ENCODE data around the gene EXOC6B.
"Not testable (repeated sequence)": the region's sequence is repeated elsewhere in the genome, so short reads cannot be mapped to it uniquely, and the experiment has no call there.

Gene EXOC6B

DNA sequence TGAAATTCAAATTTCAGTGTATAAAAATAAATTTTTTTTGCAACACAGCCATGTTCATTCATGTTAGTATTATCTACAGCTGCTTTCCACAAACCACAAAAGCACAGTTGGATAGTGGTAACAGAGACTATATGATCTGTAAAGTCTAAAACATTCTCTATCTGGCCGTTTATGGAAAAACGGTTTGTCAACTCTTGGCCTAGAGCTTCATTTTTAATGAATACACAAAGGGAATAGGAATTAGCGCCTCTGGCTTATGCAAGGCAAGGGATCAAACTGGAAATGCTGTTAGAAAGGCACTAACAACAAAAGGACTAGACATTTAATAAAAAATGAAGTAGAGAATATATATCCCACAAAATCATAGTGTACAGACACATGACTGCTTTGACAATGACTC is 211.9 kb downstream of the EXOC6B start:
- H3K4me1 ChIP-seq (ENCODE audit: control insufficient read depth, low read depth, low read length): peaks cover under 1% of the 10 kb centered on the region
- H3K9ac ChIP-seq (ENCODE audit: low read length): no peak overlapping the region
- no peak overlapping the region for H3K4me3 ChIP-seq (ENCODE audit: low read length)
- no peaks in the 10 kb centered on the region for H3K9me3 ChIP-seq (ENCODE audit: control insufficient read depth, low read depth, low read length)
- H3K27ac ChIP-seq (ENCODE audit: low read length): no peak overlapping the region
- no peaks in the 10 kb centered on the region for H3K36me3 ChIP-seq (ENCODE audit: control insufficient read depth, low read depth, low read length)
- H3K27me3 ChIP-seq (ENCODE audit: control insufficient read depth, insufficient read depth, low read length): no peaks in the 10 kb centered on the region

DNA sequence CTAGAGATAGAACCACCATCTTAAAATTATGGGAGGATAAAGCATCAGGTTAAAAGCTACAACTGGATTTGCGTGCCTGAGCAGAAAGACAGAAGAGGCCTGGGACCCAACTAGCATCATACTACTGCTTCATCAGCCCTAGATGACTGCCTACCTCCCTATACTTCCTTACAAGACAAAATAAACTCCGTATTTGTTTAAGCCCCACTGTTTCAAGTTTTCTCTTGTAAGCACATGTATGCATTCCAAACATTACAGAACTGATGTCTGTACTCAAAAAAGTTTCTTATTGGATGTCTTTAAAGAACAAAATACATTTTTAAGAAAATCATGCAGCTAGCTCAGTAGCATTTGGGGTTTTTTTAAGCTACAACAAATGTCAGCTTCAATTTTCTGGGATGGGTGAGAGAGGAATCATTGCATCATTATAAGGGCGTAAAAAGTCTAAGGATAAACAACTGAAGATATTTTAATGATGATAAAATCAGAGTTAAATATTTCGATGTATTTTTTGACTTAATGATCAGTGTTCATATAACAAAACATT is 213.1 kb downstream of the EXOC6B start:
- H3K27ac ChIP-seq (ENCODE audit: low read length): no peak overlapping the region
- H3K9me3 ChIP-seq (ENCODE audit: control insufficient read depth, low read depth, low read length): no peaks in the 10 kb centered on the region
- H3K4me1 ChIP-seq (ENCODE audit: control insufficient read depth, low read depth, low read length): no peaks in the 10 kb centered on the region

DNA sequence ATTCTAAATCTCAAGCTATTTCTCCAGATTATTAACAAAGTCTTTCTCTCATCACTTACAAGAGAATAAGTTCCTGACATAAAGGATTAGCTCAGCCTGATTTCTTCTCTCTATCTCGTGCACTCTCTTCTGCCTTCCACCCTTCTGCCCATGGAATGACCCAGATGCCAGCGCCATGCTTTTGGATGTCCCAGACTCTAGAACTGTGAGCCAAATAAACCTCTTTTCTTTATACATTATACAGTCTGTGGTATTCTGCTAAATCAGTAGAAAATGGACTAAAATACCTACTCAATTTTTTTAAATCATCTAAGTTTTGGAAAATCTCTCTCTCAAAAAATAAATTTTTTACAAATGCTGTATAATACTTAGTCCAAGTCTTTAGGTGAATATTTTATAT is 218.6 kb downstream of the EXOC6B start:
- H3K36me3 ChIP-seq (ENCODE audit: control insufficient read depth, low read depth, low read length): no peaks in the 10 kb centered on the region
- no peak overlapping the region for H3K4me3 ChIP-seq (ENCODE audit: low read length)
- H3K27ac ChIP-seq (ENCODE audit: low read length): no peak overlapping the region
- no peaks in the 10 kb centered on the region for H3K9me3 ChIP-seq (ENCODE audit: control insufficient read depth, low read depth, low read length)
- peaks cover 8% of the 10 kb centered on the region for H3K4me1 ChIP-seq (ENCODE audit: control insufficient read depth, low read depth, low read length)
- H3K9ac ChIP-seq (ENCODE audit: low read length): no peak overlapping the region
- no peaks in the 10 kb centered on the region for H3K27me3 ChIP-seq (ENCODE audit: control insufficient read depth, insufficient read depth, low read length)

More for the DNA sequence above, 213.1 kb downstream of the EXOC6B start:
- no peaks in the 10 kb centered on the region for H3K36me3 ChIP-seq (ENCODE audit: control insufficient read depth, low read depth, low read length)
- no peaks in the 10 kb centered on the region for H3K27me3 ChIP-seq (ENCODE audit: control insufficient read depth, insufficient read depth, low read length)
- no peak overlapping the region for H3K9ac ChIP-seq (ENCODE audit: low read length)
- no peak overlapping the region for H3K4me3 ChIP-seq (ENCODE audit: low read length)

DNA sequence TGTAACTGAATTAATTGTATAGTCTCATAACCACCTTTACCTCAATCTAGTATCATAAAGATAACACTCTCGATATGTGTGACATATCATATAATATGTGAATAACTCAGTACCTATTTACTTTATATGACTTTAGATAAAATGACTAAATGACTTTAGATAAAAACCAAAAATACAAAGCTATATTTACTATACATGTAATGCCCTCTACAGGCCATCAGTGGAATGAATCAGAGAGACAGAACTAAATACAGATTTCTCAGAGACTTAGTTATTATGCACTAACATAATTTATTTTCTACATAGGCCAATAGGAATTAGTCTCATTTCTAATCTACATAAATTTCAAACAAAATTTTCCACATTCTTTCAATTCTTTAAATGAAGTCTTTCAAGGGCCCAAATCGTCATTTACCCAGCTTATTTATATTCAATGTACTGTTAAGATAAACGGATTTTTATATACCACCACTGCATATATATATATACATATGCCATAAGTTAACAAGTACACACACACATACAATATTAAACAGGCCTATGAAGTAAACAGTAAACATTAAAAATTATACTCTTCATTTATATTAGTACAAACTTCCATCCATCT is 219.9 kb downstream of the EXOC6B start:
- H3K27me3 ChIP-seq (ENCODE audit: control insufficient read depth, insufficient read depth, low read length): no peaks in the 10 kb centered on the region
- H3K4me1 ChIP-seq (ENCODE audit: control insufficient read depth, low read depth, low read length): peaks cover 8% of the 10 kb centered on the region
- no peak overlapping the region for H3K4me3 ChIP-seq (ENCODE audit: low read length)
- no peak overlapping the region for H3K9ac ChIP-seq (ENCODE audit: low read length)
- H3K36me3 ChIP-seq (ENCODE audit: control insufficient read depth, low read depth, low read length): no peaks in the 10 kb centered on the region
- no peaks in the 10 kb centered on the region for H3K9me3 ChIP-seq (ENCODE audit: control insufficient read depth, low read depth, low read length)
- H3K27ac ChIP-seq (ENCODE audit: low read length): no peak overlapping the region

DNA sequence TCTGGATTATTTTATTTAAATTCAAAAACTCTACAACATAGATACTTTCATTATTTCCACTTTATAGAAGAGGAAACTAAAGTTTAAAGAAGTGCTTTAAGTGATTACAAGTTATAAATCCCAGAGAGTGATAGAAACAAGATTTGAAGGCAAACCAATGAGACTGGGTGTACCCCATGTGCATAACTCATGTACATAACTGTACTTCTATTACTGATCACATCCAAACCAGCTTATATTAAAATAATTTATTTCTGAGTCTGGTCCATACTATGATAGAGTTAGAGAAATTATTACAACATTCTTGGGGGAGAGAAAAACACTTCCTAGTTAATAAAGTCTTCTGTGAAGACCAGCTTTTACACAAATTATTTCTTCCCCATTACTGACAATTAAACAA is 221.4 kb downstream of the EXOC6B start:
- no peaks in the 10 kb centered on the region for H3K27me3 ChIP-seq (ENCODE audit: control insufficient read depth, insufficient read depth, low read length)
- H3K4me1 ChIP-seq (ENCODE audit: control insufficient read depth, low read depth, low read length): peaks cover 8% of the 10 kb centered on the region
- no peaks in the 10 kb centered on the region for H3K9me3 ChIP-seq (ENCODE audit: control insufficient read depth, low read depth, low read length)
- H3K36me3 ChIP-seq (ENCODE audit: control insufficient read depth, low read depth, low read length): no peaks in the 10 kb centered on the region
- no peak overlapping the region for H3K9ac ChIP-seq (ENCODE audit: low read length)
- H3K4me3 ChIP-seq (ENCODE audit: low read length): no peak overlapping the region
- H3K27ac ChIP-seq (ENCODE audit: low read length): no peak overlapping the region

DNA sequence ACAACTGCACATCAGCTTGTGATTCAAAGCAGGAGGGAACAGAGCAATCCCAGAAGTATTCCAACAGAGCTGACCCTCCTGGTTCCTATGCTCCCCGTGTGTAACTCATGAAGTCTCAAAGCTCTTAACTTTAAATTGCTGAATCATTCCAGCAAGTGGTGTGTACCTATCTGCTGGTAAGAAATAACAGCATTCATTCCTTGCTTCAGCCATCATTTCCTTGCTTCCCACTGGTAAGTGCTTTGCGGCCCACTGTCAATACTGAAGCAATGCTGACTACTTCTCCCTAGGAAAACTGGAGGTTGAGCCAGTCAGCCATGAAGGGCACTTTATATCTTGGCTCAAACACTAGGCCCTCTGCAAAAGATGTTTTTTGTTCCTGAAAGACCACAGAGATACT is 222.4 kb downstream of the EXOC6B start:
- no peaks in the 10 kb centered on the region for H3K27me3 ChIP-seq (ENCODE audit: control insufficient read depth, insufficient read depth, low read length)
- peaks cover 8% of the 10 kb centered on the region for H3K4me1 ChIP-seq (ENCODE audit: control insufficient read depth, low read depth, low read length)
- H3K27ac ChIP-seq (ENCODE audit: low read length): no peak overlapping the region
- H3K9me3 ChIP-seq (ENCODE audit: control insufficient read depth, low read depth, low read length): no peaks in the 10 kb centered on the region
- H3K4me3 ChIP-seq (ENCODE audit: low read length): no peak overlapping the region
- no peaks in the 10 kb centered on the region for H3K36me3 ChIP-seq (ENCODE audit: control insufficient read depth, low read depth, low read length)
- no peak overlapping the region for H3K9ac ChIP-seq (ENCODE audit: low read length)

DNA sequence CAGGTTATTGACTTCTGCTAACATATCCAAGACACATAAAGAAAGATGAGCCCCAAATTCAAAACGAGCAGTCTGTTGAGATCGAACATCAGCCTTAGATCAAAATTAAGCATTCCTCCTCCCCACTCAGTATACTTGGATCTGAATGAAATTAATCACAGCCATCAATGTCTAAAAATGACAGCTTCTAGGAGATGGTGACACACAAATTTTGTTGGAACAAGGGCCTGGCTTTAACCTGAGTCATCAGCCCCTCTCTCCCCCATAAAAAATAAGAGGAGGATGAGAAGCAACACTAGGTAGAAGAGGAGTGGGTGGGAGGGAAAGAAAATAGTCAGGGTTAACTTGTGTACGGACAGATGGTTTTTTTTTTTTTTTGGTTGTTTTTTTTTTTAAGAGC is 223.1 kb downstream of the EXOC6B start:
- no peak overlapping the region for H3K27ac ChIP-seq (ENCODE audit: low read length)
- no peaks in the 10 kb centered on the region for H3K27me3 ChIP-seq (ENCODE audit: control insufficient read depth, insufficient read depth, low read length)
- no peaks in the 10 kb centered on the region for H3K36me3 ChIP-seq (ENCODE audit: control insufficient read depth, low read depth, low read length)
- no peaks in the 10 kb centered on the region for H3K9me3 ChIP-seq (ENCODE audit: control insufficient read depth, low read depth, low read length)
- no peak overlapping the region for H3K9ac ChIP-seq (ENCODE audit: low read length)
- H3K4me3 ChIP-seq (ENCODE audit: low read length): no peak overlapping the region
- H3K4me1 ChIP-seq (ENCODE audit: control insufficient read depth, low read depth, low read length): peaks cover 8% of the 10 kb centered on the region

DNA sequence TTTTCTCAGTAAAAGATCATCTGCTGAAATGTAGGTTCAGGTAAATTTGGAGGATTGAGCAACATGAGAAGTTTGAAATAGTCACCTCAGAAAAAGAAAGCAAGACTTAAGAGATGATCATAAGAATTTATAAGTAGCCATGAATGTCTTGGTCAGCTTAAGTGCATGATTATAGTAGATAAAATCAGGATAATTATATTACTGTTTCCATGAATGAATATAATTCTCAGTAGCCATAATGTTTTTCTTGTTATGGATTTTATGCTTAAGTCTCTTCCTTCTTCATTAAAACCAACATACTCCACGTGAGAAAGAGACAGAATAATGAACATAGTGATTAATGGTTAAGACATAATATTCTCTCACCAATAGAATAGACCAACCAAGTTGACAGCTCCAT is 223.7 kb downstream of the EXOC6B start:
- Histone ChIP-seq H3K9ac (ENCODE audit: low read length) (no peak overlapping the region), H3K9me3 (ENCODE audit: control insufficient read depth, low read depth, low read length) (no peaks in the 10 kb centered on the region), H3K4me1 (ENCODE audit: control insufficient read depth, low read depth, low read length) (peaks cover 8% of the 10 kb centered on the region), H3K27me3 (ENCODE audit: control insufficient read depth, insufficient read depth, low read length) (no peaks in the 10 kb centered on the region), H3K4me3 (ENCODE audit: low read length) (no peak overlapping the region), H3K36me3 (ENCODE audit: control insufficient read depth, low read depth, low read length) (no peaks in the 10 kb centered on the region), H3K27ac (ENCODE audit: low read length) (no peak overlapping the region)

DNA sequence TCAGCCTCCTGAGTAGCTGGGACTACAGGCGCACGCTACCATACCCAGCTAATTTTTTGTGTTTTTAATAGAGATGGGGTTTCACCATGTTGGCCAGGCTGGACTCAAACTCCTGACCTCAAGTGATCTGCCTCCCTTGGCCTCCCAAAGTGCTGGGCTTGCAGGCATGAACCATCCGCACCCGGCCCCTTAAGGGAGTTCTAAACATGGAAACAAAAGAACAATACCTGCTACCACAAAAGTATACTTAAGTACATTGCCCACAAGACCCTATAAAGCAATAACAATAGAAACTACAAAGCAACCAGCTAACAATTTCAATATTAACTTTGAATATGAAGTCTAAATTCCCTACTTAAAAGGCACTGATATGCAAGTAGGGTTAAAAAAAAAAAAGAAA is 242.0 kb downstream of the EXOC6B start:
- H3K4me1 ChIP-seq (ENCODE audit: control insufficient read depth, low read depth, low read length); H3K27me3 ChIP-seq (ENCODE audit: control insufficient read depth, insufficient read depth, low read length); H3K36me3 ChIP-seq (ENCODE audit: control insufficient read depth, low read depth, low read length); H3K9ac ChIP-seq (ENCODE audit: low read length); H3K4me3 ChIP-seq (ENCODE audit: low read length); H3K9me3 ChIP-seq (ENCODE audit: control insufficient read depth, low read depth, low read length); H3K27ac ChIP-seq (ENCODE audit: low read length): not testable (repeated sequence)

DNA sequence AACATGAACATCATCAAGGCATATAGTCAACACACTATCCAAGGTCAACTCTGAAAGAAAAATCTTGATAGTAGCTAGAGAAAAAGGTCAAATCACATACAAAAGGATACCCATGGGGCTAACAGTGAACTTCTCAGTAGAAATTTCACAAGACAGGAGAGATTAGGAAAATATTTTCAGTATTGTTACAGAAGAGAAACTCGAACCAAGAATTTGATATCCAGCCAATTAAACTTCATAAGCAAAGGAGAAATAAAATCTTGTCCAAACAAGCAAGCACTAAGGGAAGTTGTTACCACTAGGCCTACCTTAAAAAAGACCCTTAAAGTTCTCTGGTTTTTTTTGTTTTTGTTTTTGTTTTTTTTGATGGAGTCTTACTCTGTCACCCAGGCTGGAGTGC is 242.5 kb downstream of the EXOC6B start:
- Histone ChIP-seq H3K9me3 (ENCODE audit: control insufficient read depth, low read depth, low read length) (no peaks in the 10 kb centered on the region), H3K27ac (ENCODE audit: low read length) (no peak overlapping the region), H3K4me3 (ENCODE audit: low read length) (no peak overlapping the region), H3K4me1 (ENCODE audit: control insufficient read depth, low read depth, low read length) (no peaks in the 10 kb centered on the region), H3K36me3 (ENCODE audit: control insufficient read depth, low read depth, low read length) (no peaks in the 10 kb centered on the region), H3K27me3 (ENCODE audit: control insufficient read depth, insufficient read depth, low read length) (no peaks in the 10 kb centered on the region), H3K9ac (ENCODE audit: low read length) (no peak overlapping the region)

DNA sequence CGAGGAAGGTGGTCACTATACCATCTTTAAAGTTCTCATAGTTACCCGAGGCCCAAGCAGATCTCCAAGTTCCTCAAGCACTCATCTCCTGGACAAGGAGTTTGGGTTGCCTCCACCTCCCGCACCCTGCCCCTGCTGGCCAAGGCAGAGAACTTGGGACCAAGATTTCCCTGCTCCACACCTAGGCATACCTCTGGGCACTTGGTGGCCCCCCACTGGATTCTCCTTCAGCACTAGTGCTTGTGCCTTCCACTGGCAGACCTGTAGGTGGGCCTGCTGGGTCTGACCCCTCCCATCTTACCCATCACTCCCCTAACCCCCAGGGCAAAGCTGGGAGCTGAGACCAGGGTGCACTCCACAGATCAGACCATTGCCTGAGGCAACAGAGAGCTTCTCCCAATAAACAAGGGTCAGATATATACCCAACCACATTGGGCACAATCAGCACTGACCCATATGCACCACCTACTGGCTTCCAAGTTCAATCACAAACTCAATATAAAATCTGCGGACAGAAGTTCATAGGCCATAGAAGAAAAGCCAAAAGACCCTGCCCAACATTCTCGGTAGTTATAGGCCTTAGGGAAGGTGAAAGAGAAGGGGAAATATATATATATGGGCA is 244.2 kb downstream of the EXOC6B start:
- no peak overlapping the region for H3K9ac ChIP-seq (ENCODE audit: low read length)
- H3K27ac ChIP-seq (ENCODE audit: low read length): no peak overlapping the region
- no peaks in the 10 kb centered on the region for H3K4me1 ChIP-seq (ENCODE audit: control insufficient read depth, low read depth, low read length)
- no peak overlapping the region for H3K4me3 ChIP-seq (ENCODE audit: low read length)
- no peaks in the 10 kb centered on the region for H3K36me3 ChIP-seq (ENCODE audit: control insufficient read depth, low read depth, low read length)
- H3K27me3 ChIP-seq (ENCODE audit: control insufficient read depth, insufficient read depth, low read length): no peaks in the 10 kb centered on the region
- no peaks in the 10 kb centered on the region for H3K9me3 ChIP-seq (ENCODE audit: control insufficient read depth, low read depth, low read length)

DNA sequence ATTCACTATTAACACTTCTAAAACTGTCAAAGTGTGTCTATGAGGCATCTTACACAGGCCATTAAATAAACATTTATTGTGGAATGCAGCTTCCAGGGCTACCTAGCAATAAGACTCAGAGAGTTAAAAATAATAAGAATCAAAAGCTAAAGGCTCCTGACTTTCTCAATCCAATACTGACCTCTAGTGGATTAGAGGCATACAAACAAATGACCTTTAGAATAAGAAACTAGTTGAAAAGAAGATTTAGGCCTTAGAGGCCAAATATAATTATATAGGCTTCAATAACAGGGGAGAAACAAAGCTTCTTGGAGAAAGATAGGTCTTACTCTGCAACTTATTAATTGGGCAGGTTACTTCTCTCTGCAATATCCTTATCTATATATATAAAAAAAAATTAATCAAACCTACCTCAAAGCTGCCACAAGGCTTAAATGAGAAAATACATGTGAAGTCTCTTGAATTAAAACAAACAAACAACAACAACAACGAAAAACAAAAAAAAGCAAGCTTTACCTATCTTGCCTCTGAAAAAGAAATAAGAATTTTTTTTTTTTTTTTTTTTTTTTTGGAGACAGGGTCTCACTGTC is 246.1 kb downstream of the EXOC6B start:
- Histone ChIP-seq H3K36me3 (ENCODE audit: control insufficient read depth, low read depth, low read length) (no peaks in the 10 kb centered on the region), H3K9ac (ENCODE audit: low read length) (no peak overlapping the region), H3K9me3 (ENCODE audit: control insufficient read depth, low read depth, low read length) (no peaks in the 10 kb centered on the region), H3K4me3 (ENCODE audit: low read length) (no peak overlapping the region), H3K27ac (ENCODE audit: low read length) (no peak overlapping the region), H3K27me3 (ENCODE audit: control insufficient read depth, insufficient read depth, low read length) (no peaks in the 10 kb centered on the region), H3K4me1 (ENCODE audit: control insufficient read depth, low read depth, low read length) (no peaks in the 10 kb centered on the region)
